Gastroesophageal sphincter (tissue), 3 donors: ENCODE measurements around the gene KIRREL3.

Experiments
- POLR2AphosphoS5 ChIP-seq: sonication (generic); formaldehyde crosslinking; IDR thresholded peaks from one replicate; pipeline ENCODE4 v1.6.1; 2017; ENCODE audit warnings: antibody characterized with exemption
- TF ChIP-seq, protein P1 (sequence below), 4 experiments: fragments of 200-600 bp in 2 of 4; fragments of 450-650 bp in 2 of 4; sonication (generic) in 1 of 4; IDR thresholded peaks; one replicate each; pipeline ENCODE4 v1.5.1; 2017 to 2019; ENCODE audit warnings: antibody characterized with exemption in 4 of 4, mild to moderate bottlenecking in 2 of 4, moderate library complexity in 2 of 4

DNA sequence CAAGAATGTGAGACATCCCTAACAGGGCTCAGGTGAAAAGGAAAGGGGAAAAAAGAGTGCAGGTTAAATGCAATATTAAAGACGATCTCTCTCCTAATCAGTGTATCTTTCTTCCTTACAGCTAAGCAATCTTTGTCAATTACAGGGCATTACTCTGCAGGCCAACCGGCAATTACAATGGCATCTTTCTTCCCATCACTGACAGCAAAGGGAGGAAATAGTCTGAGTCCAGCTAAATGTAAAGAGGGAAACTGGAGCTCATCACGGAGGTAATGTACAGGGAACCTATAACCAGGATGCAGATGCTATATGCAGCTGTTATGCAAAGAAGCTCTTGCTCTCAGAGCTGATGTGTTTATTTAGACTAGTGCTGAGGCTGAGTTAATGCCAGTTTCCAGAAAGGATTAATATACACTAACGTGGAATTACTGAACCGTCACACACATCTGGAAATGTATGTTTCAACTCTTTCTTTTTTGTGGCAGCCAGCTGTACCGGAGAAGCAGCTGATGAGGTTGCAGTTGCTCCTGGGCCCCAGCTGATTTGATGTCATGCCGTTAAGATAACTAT, 121.6 kb downstream of the KIRREL3 start:
- TF ChIP-seq, protein P1, sequence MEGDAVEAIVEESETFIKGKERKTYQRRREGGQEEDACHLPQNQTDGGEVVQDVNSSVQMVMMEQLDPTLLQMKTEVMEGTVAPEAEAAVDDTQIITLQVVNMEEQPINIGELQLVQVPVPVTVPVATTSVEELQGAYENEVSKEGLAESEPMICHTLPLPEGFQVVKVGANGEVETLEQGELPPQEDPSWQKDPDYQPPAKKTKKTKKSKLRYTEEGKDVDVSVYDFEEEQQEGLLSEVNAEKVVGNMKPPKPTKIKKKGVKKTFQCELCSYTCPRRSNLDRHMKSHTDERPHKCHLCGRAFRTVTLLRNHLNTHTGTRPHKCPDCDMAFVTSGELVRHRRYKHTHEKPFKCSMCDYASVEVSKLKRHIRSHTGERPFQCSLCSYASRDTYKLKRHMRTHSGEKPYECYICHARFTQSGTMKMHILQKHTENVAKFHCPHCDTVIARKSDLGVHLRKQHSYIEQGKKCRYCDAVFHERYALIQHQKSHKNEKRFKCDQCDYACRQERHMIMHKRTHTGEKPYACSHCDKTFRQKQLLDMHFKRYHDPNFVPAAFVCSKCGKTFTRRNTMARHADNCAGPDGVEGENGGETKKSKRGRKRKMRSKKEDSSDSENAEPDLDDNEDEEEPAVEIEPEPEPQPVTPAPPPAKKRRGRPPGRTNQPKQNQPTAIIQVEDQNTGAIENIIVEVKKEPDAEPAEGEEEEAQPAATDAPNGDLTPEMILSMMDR (IDR thresholded peaks at IDR 0.05) = no peak
- no peak for TF ChIP-seq POLR2AphosphoS5
